Putamen (tissue), 1 donor: ENCODE measurements around the gene ANKRD31.
"Not testable (repeated sequence)": the region's sequence is repeated elsewhere in the genome, so short reads cannot be mapped to it uniquely, and the experiment has no call there.

ENCODE experiments used
- DNase-seq: peaks from one replicate; pipeline ENCODE4 v3.0.0-alpha.2; 2016; ENCODE audit warnings: low spot score

ANKRD31 gene

GRCh38 chr5:75152860-75153259 is 83.8 kb downstream of the ANKRD31 start:
- DNase-seq = no peak

- no peak for DNase-seq
Observed at GRCh38 chr5:75148051-75148450, 88.6 kb downstream of the ANKRD31 start.

GRCh38 chr5:75142566-75143136 is 94.0 kb downstream of the ANKRD31 start:
- DNase-seq = no peak

GRCh38 chr5:75140277-75140676 is 96.4 kb downstream of the ANKRD31 start:
- DNase-seq = no peak

- no peak for DNase-seq
Observed at GRCh38 chr5:75138689-75139088, 98.0 kb downstream of the ANKRD31 start.

GRCh38 chr5:75130818-75131349 is 105.8 kb downstream of the ANKRD31 start:
- DNase-seq = no peak

GRCh38 chr5:75116856-75117255 is 119.8 kb downstream of the ANKRD31 start:
- no peak for DNase-seq

GRCh38 chr5:75114311-75114710 is 122.4 kb downstream of the ANKRD31 start:
- peak; percentile 19 for DNase-seq

- DNase-seq = no peak
Observed at GRCh38 chr5:75113354-75114113, 123.1 kb downstream of the ANKRD31 start.

- no peak for DNase-seq
Observed at GRCh38 chr5:75108931-75109596, 127.6 kb downstream of the ANKRD31 start.

- no peak for DNase-seq
Observed at GRCh38 chr5:75108515-75108914, 128.2 kb downstream of the ANKRD31 start.

GRCh38 chr5:75095956-75096355 is 140.7 kb downstream of the ANKRD31 start:
- DNase-seq = not testable (repeated sequence)

GRCh38 chr5:75091597-75091996 is 145.1 kb downstream of the ANKRD31 start:
- no peak for DNase-seq

GRCh38 chr5:75089662-75090061 is 147.0 kb downstream of the ANKRD31 start:
- DNase-seq = no peak

- DNase-seq = no peak
Observed at GRCh38 chr5:75089137-75089536, 147.5 kb downstream of the ANKRD31 start.

- DNase-seq = no peak
Observed at GRCh38 chr5:75088648-75089047, 148.0 kb downstream of the ANKRD31 start.

GRCh38 chr5:75081510-75081909 is 155.2 kb downstream of the ANKRD31 start:
- no peak for DNase-seq

- not testable (repeated sequence) for DNase-seq
Observed at GRCh38 chr5:75079346-75079745, 157.3 kb downstream of the ANKRD31 start.

- no peak for DNase-seq
Observed at GRCh38 chr5:75078027-75078426, 158.7 kb downstream of the ANKRD31 start.

GRCh38 chr5:75072061-75072460 is 164.6 kb downstream of the ANKRD31 start:
- DNase-seq = no peak

GRCh38 chr5:75071100-75071499 is 165.6 kb downstream of the ANKRD31 start:
- DNase-seq = no peak

GRCh38 chr5:75067434-75067833 is 169.2 kb downstream of the ANKRD31 start:
- DNase-seq = no peak
